Muscle layer of duodenum (tissue), 2 donors: ENCODE data around the gene LPP.

ENCODE experiments used
- H3K27ac ChIP-seq: one replicate; pipeline ENCODE4 v1.7.0; 2013; ENCODE audit warnings: mild to moderate bottlenecking, low read length
- H3K27me3 ChIP-seq: one replicate; pipeline ENCODE4 v1.7.0; 2013; ENCODE audit warnings: low read depth, mild to moderate bottlenecking, control low read depth, low read length
- H3K36me3 ChIP-seq, 2 donors: one replicate each; pipeline ENCODE4 v1.7.0; 2013; ENCODE audit warnings: low read length in 2 of 2, control low read depth in 1 of 2, mild to moderate bottlenecking in 1 of 2; ENCODE audit not compliant: insufficient read depth in 2 of 2, control insufficient read depth in 1 of 2
- H3K4me1 ChIP-seq, 2 donors: one replicate each; pipeline ENCODE4 v1.7.0; 2013; ENCODE audit warnings: low read length in 2 of 2, mild to moderate bottlenecking in 2 of 2, control low read depth in 1 of 2, moderate library complexity in 1 of 2; ENCODE audit not compliant: insufficient read depth in 2 of 2, control insufficient read depth in 1 of 2
- H3K4me3 ChIP-seq, 2 donors: one replicate each; pipeline ENCODE4 v1.7.0; 2013; ENCODE audit warnings: low read length in 2 of 2, low read depth in 1 of 2, mild to moderate bottlenecking in 1 of 2
- H3K9me3 ChIP-seq, 2 donors: one replicate each; pipeline ENCODE4 v1.7.0; 2013; ENCODE audit warnings: low read length in 2 of 2, control low read depth in 1 of 2, mild to moderate bottlenecking in 1 of 2; ENCODE audit not compliant: control insufficient read depth in 1 of 2
- donor health status: healthy.

The LPP gene

GRCh38 chr3:188745031-188745430 is 591.1 kb downstream of the LPP start:
- Histone ChIP-seq H3K27ac (no peak overlapping the region), H3K9me3 (no peaks in the 10 kb centered on the region), H3K36me3 (peaks cover 0 to 2% of the 10 kb centered on the region in 2 donors), H3K4me3 (no peak overlapping the region), H3K27me3 (no peaks in the 10 kb centered on the region), H3K4me1 (no peaks in the 10 kb centered on the region)

- H3K36me3 ChIP-seq: peaks cover 0 to 3% of the 10 kb centered on the region in 2 donors
- H3K4me1 ChIP-seq: no peaks in the 10 kb centered on the region
- no peak overlapping the region for H3K27ac ChIP-seq
These were observed 592.4 kb downstream of the LPP start for GRCh38 chr3:188746291-188746783.

DNA sequence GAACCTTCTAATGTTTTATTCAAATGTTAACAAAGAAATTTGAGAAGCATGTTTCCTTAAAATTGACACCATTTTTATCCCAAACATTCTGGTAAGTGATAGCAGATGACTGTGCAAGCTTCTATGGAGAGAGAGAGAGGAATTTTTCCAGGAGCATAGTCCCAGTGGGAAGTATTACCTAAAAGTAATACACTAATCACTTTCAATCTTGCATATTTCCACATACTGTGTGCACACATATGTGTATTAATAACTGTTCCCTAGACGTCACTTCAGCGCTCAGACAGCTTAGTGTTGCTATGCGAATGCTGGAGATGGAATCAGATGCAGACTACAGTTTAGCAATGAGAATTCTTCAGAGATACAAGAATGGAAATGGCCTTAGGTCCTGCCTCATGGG is 593.5 kb downstream of the LPP start:
- H3K4me3 ChIP-seq: no peak overlapping the region
- H3K27me3 ChIP-seq: no peaks in the 10 kb centered on the region
- H3K36me3 ChIP-seq: peaks cover 0 to 3% of the 10 kb centered on the region in 2 donors
- H3K9me3 ChIP-seq: no peaks in the 10 kb centered on the region
- H3K27ac ChIP-seq: no peak overlapping the region
- H3K4me1 ChIP-seq: no peaks in the 10 kb centered on the region

More at GRCh38 chr3:188746291-188746783, 592.4 kb downstream of the LPP start:
- H3K4me3 ChIP-seq: no peak overlapping the region
- H3K27me3 ChIP-seq: no peaks in the 10 kb centered on the region
- H3K9me3 ChIP-seq: no peaks in the 10 kb centered on the region

DNA sequence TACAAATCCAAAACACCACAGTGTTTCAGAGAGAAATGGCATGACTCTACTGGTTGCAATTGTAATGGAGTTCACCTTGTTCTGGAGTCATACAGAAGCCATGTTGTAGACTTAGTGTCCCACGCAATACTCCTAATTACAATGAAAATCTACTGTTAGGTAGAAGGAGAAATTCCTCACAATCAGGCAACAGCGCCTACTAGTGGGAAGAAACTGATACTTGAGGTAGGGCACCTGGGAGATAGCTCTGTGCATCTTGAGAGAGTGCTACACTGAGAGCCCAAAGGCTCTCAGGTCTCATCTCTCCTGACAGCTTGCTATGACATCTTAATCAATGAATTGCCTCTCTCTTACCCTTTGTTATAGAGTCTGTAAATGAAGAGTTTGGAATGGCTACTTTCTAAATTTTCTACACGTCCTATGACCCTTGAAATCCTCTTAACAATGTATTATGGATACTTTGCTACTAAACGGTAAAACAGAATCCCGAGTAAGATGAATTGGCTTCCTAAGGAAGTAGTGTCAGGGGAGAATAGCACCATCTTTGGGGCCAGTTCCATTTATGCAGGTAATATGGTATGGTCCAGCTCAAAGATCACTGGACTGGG is 595.2 kb downstream of the LPP start:
- no peak overlapping the region for H3K27ac ChIP-seq
- H3K9me3 ChIP-seq: no peaks in the 10 kb centered on the region
- peaks cover 0 to 3% of the 10 kb centered on the region in 2 donors for H3K36me3 ChIP-seq
- no peaks in the 10 kb centered on the region for H3K4me1 ChIP-seq
- no peaks in the 10 kb centered on the region for H3K27me3 ChIP-seq
- H3K4me3 ChIP-seq: no peak overlapping the region

DNA sequence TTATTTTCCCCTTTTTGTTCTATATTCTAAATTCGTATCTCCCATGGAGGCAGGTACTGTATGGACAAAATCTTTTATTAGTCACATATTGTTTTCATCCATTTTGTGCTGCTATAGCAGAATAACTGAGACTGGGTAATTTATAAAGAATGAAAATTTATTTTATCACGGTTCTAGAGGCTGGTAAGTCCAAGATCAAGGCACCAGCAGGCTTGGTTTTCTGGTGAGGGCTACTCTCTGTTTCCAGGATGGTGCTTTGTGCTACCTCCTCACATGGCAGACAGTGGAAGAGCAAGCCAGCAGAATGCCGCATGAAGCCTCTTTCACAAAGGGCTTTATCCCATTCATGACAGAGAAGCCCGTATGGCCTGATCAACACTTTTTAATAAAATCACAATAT is 595.9 kb downstream of the LPP start:
- no peak overlapping the region for H3K4me3 ChIP-seq
- no peaks in the 10 kb centered on the region for H3K9me3 ChIP-seq
- H3K4me1 ChIP-seq: no peaks in the 10 kb centered on the region

DNA sequence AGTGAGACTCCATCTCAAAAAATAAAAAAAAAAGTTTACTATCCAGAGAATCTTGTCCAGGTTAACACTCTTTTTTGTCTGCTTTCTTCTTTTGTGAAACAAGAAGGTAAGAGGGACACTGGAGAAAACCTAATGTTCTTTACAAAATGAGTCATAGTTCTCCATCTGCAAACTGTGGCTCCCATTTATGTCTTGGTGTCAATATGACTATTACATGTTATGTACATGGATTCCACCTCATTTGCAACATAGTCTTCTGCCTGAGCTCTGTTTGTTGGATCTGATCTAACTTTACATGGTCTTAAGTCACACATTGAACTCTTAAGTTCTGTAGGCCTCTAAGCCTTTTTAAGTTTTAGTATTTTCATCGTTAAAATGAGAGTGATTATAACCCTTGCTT is 596.7 kb downstream of the LPP start:
- peaks cover 0 to 3% of the 10 kb centered on the region in 2 donors for H3K36me3 ChIP-seq
- no peak overlapping the region for H3K4me3 ChIP-seq
- no peaks in the 10 kb centered on the region for H3K4me1 ChIP-seq
- H3K27me3 ChIP-seq: no peaks in the 10 kb centered on the region
- H3K9me3 ChIP-seq: no peaks in the 10 kb centered on the region
- no peak overlapping the region for H3K27ac ChIP-seq

More for the DNA sequence above, 595.9 kb downstream of the LPP start:
- no peaks in the 10 kb centered on the region for H3K27me3 ChIP-seq
- H3K36me3 ChIP-seq: peaks cover 0 to 3% of the 10 kb centered on the region in 2 donors
- H3K27ac ChIP-seq: no peak overlapping the region

GRCh38 chr3:188752850-188753249 is 598.9 kb downstream of the LPP start:
- peaks cover 0 to 3% of the 10 kb centered on the region in 2 donors for H3K36me3 ChIP-seq
- no peaks in the 10 kb centered on the region for H3K9me3 ChIP-seq
- no peak overlapping the region for H3K4me3 ChIP-seq
- no peaks in the 10 kb centered on the region for H3K27me3 ChIP-seq
- H3K27ac ChIP-seq: no peak overlapping the region
- no peaks in the 10 kb centered on the region for H3K4me1 ChIP-seq

DNA sequence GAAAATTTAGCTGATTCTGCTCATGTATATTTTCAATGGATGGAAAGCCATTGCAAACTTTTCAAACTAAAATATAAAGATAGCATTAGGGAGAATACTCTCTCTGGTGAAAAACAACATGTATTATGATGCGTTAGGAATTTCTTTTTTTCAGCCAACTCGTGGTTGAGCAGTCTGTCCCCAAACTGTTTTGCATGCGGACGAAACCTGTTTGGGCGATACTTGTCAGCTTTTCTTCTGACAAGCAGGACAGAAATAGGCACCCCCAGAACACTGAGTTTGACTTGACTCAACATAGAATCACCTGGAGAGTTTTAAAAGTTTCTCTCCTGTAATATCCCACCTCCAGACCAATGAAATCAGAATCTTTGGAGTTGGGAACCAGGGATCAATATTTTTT is 600.3 kb downstream of the LPP start:
- Histone ChIP-seq H3K27me3 (no peaks in the 10 kb centered on the region), H3K27ac (no peak overlapping the region), H3K4me3 (no peak overlapping the region), H3K36me3 (peaks cover 0 to 3% of the 10 kb centered on the region in 2 donors), H3K4me1 (no peaks in the 10 kb centered on the region), H3K9me3 (no peaks in the 10 kb centered on the region)

- H3K36me3 ChIP-seq: peaks cover 8 to 9% of the 10 kb centered on the region in 2 donors
- H3K4me3 ChIP-seq: no peak overlapping the region
- H3K27ac ChIP-seq: no peak overlapping the region
- H3K4me1 ChIP-seq: peaks cover 0 to 6% of the 10 kb centered on the region in 2 donors
- H3K27me3 ChIP-seq: no peaks in the 10 kb centered on the region
- no peaks in the 10 kb centered on the region for H3K9me3 ChIP-seq
These were observed 602.3 kb downstream of the LPP start for GRCh38 chr3:188756241-188756640.

GRCh38 chr3:188759336-188760005 is 605.5 kb downstream of the LPP start:
- Histone ChIP-seq H3K9me3 (no peaks in the 10 kb centered on the region), H3K36me3 (peaks cover 8 to 9% of the 10 kb centered on the region in 2 donors), H3K4me3 (no peak overlapping the region), H3K27me3 (no peaks in the 10 kb centered on the region), H3K4me1 (peaks cover 0 to 6% of the 10 kb centered on the region in 2 donors), H3K27ac (no peak overlapping the region)

DNA sequence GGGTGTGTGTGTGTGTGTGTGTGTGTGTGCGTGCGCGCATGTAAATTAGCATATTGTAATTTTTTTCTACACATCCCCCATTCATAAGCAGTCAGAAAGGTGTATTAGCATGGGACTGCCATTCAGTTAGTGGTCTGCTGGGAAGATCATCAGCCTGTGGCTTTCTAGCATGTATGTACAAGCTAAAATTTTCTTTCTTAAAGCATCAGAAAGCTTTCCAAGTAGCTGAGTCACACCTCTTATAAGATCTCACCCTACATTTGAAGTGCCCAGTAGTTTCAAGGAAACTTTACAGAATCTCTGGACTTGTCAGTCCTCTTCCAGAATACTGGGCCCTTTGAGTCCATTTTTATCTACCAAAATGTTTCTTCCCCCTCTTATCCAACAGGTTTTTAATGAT is 606.5 kb downstream of the LPP start:
- H3K9me3 ChIP-seq: no peaks in the 10 kb centered on the region
- H3K36me3 ChIP-seq: peaks cover 8 to 9% of the 10 kb centered on the region in 2 donors
- H3K4me3 ChIP-seq: no peak overlapping the region
- H3K27ac ChIP-seq: no peak overlapping the region
- H3K4me1 ChIP-seq: peaks cover 0 to 9% of the 10 kb centered on the region in 2 donors
- H3K27me3 ChIP-seq: no peaks in the 10 kb centered on the region
